Panc1 (cell line): ENCODE results near the gene HSPB7. TPM values are rescaled to one million over a fixed set of nuclear protein-coding genes. Genes with fewer than 3 reads are reported as not detected.
A peak's percentile ranks its signal among the peaks of the same experiment; 100 is the strongest.

Source experiments
- ATAC-seq: fragments of 200-7000 bp; cut with Tn5 transposase; 2 replicates; pipeline ENCODE4 v1.9.1; 2020; ENCODE audit warnings: mild to moderate bottlenecking, moderate library complexity
- BruUV-seq: library from RNA; stranded (reverse); fragments of 400-500 nt; replicated peaks from 2 replicates; lab custom pipeline; 2021; lab: Mats Ljungman, UMichigan
- CTCF ChIA-PET: fragments of 300-600 bp; sonication (Branson Sonifier 250); formaldehyde crosslinking; loops from one replicate; lab custom pipeline; 2022; ENCODE audit warnings: antibody characterized with exemption; lab: Charles Lee
- POLR2A ChIA-PET: fragments of 300-600 bp; sonication (Branson Sonifier 250); formaldehyde crosslinking; loops from one replicate; lab custom pipeline; 2022; ENCODE audit warnings: antibody characterized with exemption; lab: Charles Lee
- DNase-seq: peaks from one replicate; pipeline ENCODE4 v3.0.0-alpha.2; 2010; ENCODE audit warnings: low read depth, low spot score
- H3K27ac ChIP-seq: 2 replicates; pipeline ENCODE4 v1.5.1; 2011; ENCODE audit warnings: mild to moderate bottlenecking, low read length, inconsistent platforms
- H3K27me3 ChIP-seq: fragments of 200-500 bp; sonication (Bioruptor generic); 2 replicates; pipeline ENCODE4 v1.6.0; 2014; ENCODE audit warnings: low read length, inconsistent platforms; ENCODE audit not compliant: control insufficient read depth, insufficient read depth
- H3K36me3 ChIP-seq: fragments of 200-500 bp; sonication (Bioruptor generic); 2 replicates; pipeline ENCODE4 v1.5.1; 2014; ENCODE audit warnings: inconsistent platforms, mild to moderate bottlenecking, low read length, moderate library complexity; ENCODE audit not compliant: control insufficient read depth, insufficient read depth
- H3K4me1 ChIP-seq: 2 replicates; pipeline ENCODE4 v1.5.1; 2011; ENCODE audit warnings: inconsistent platforms, mild to moderate bottlenecking, low read length, moderate library complexity; ENCODE audit not compliant: control insufficient read depth, insufficient read depth
- H3K4me3 ChIP-seq, 2 experiments: 2 replicates each; pipeline ENCODE4 v1.5.1; 2011 to 2012; ENCODE audit warnings: low read depth in 2 of 2, low read length in 2 of 2, mild to moderate bottlenecking in 2 of 2, inconsistent platforms in 1 of 2, moderate library complexity in 1 of 2
- H3K9me3 ChIP-seq: fragments of 200-500 bp; sonication (Bioruptor generic); 2 replicates; pipeline ENCODE4 v1.5.1; 2014; ENCODE audit warnings: low read depth, mild to moderate bottlenecking, inconsistent platforms, low read length, moderate library complexity; ENCODE audit not compliant: control insufficient read depth, insufficient read depth
- CTCF ChIP-seq: fragments of 450-650 bp; IDR thresholded peaks from 2 replicates; pipeline ENCODE4 v1.5.1; 2017; ENCODE audit warnings: mild to moderate bottlenecking
- POLR2AphosphoS5 ChIP-seq: IDR thresholded peaks from 2 replicates; pipeline ENCODE4 v1.6.1; 2012; ENCODE audit warnings: mild to moderate bottlenecking, low read depth, low read length, moderate library complexity
- REST ChIP-seq, 2 experiments: IDR thresholded peaks; 2 replicates each; pipeline ENCODE4 v1.6.1; 2011 to 2012; ENCODE audit warnings: low read depth in 2 of 2, control low read depth in 1 of 2, low read length in 1 of 2, mild to moderate bottlenecking in 1 of 2, moderate library complexity in 1 of 2; ENCODE audit not compliant: insufficient read depth in 1 of 2
- SIN3A ChIP-seq: IDR thresholded peaks from 2 replicates; pipeline ENCODE4 v1.6.1; 2012; ENCODE audit warnings: low read depth, mild to moderate bottlenecking, low read length, moderate library complexity, borderline replicate concordance; ENCODE audit not compliant: insufficient read depth
- TCF7L2 ChIP-seq: IDR thresholded peaks from 2 replicates; pipeline ENCODE4 v1.6.1; 2011; ENCODE audit warnings: mild to moderate bottlenecking, low read depth, low read length, inconsistent platforms
- in situ Hi-C: cut with HindIII; loops from 2 replicates; pipeline ENCODE4 v1.10.0; 2016; ENCODE audit warnings: low sequenced_read_pairs, low pct_unique_long_range_greater_than_20kb
- intact Hi-C: fragments of 100-400 bp; cut with micrococcal nuclease; formaldehyde crosslinking; loops from one replicate; pipeline ENCODE4 v1.10.0; 2022; ENCODE audit not compliant: unreplicated experiment
- total RNA-seq: library from RNA; stranded (reverse); gene quantifications from one replicate; pipeline ENCODE4 v1.2.1, GENCODE V29; 2021; ENCODE audit not compliant: unreplicated experiment

Gene HSPB7
- total RNA-seq, 1 experiment from 2014 or later = 0.10 TPM

- BruUV-seq = no TSS peak
- intact Hi-C loops = no loop called here
- ChIA-PET POLR2A (no interaction called here), CTCF (interaction anchor here (0.6 kb wide), 1 partner anchor 117 kb away, joined by 3 read pairs; no protein-coding TSS in a partner anchor)
- peak overlapping the region; percentile 82 for H3K27ac ChIP-seq
- peaks cover 10% of the 10 kb centered on the region for H3K4me1 ChIP-seq
- no peaks in the 10 kb centered on the region for H3K27me3 ChIP-seq
- no peak for TF ChIP-seq REST (IDR thresholded peaks at IDR 0.05; ENCODE audit: insufficient read depth in 1 of 2, low read depth in 2 of 2, low read length in 1 of 2)
- no peak for TF ChIP-seq SIN3A
- no peak for TF ChIP-seq TCF7L2
- no peak; the same call in 1 of the 2 replicates for TF ChIP-seq CTCF
- no peak for TF ChIP-seq POLR2AphosphoS5
- peak; percentile 91 for ATAC-seq
- H3K4me3 ChIP-seq = peak overlapping the region; percentile 62 to 63
- DNase-seq = no peak
- in situ Hi-C loops = no loop called here
- no peaks in the 10 kb centered on the region for H3K9me3 ChIP-seq
- H3K36me3 ChIP-seq = no peaks in the 10 kb centered on the region
Measured at GRCh38 chr1:15975358-15975804, 42.5 kb downstream of the HSPB7 start.

- H3K4me3 ChIP-seq = peak overlapping the region; percentile 62 to 63
- peak overlapping the region; percentile 82 for H3K27ac ChIP-seq
- TSS peak; percentile 84 for BruUV-seq
- ATAC-seq = no peak
- ChIA-PET POLR2A (no interaction called here), CTCF (interaction anchor here (0.6 kb wide), 1 partner anchor 116 kb away, joined by 3 read pairs; no protein-coding TSS in a partner anchor)
- peaks cover 1% of the 10 kb centered on the region; the same call in 1 of the 2 replicates for H3K9me3 ChIP-seq
- intact Hi-C loops = no loop called here
- in situ Hi-C loops = no loop called here
- H3K4me1 ChIP-seq = peaks cover 10% of the 10 kb centered on the region
- H3K27me3 ChIP-seq = no peaks in the 10 kb centered on the region
- no peaks in the 10 kb centered on the region for H3K36me3 ChIP-seq
- TF ChIP-seq CTCF (no peak), TCF7L2 (no peak), POLR2AphosphoS5 (no peak), REST (IDR thresholded peaks at IDR 0.05; ENCODE audit: insufficient read depth in 1 of 2, low read depth in 2 of 2, low read length in 1 of 2) (no peak), SIN3A (no peak)
- DNase-seq = no peak
Measured at GRCh38 chr1:15974855-15975254, 43.0 kb downstream of the HSPB7 start.
